HFFc6 (cell line): Measurements from ENCODE around the gene CHKB. TPM values are rescaled to one million over a fixed set of nuclear protein-coding genes. Genes with fewer than 3 reads are reported as not detected.

ENCODE experiments used
- DNase-seq: peaks from one replicate; pipeline ENCODE4 v3.0.0-alpha.2; 2018
- H3K27ac Mint-ChIP-seq: 2 replicates; pipeline ENCODE4 v1.8.0; 2020; ENCODE audit warnings: mild to moderate bottlenecking, mixed read lengths
- H3K27me3 Mint-ChIP-seq: 2 replicates; pipeline ENCODE4 v1.8.0; 2021; ENCODE audit warnings: mild to moderate bottlenecking, moderate library complexity, mixed read lengths; ENCODE audit not compliant: insufficient read depth
- H3K36me3 Mint-ChIP-seq: 2 replicates; pipeline ENCODE4 v1.8.0; 2021; ENCODE audit warnings: low read depth, mixed read lengths
- H3K4me1 Mint-ChIP-seq: 2 replicates; pipeline ENCODE4 v1.8.0; 2020; ENCODE audit warnings: low read depth, mixed read lengths
- H3K4me3 Mint-ChIP-seq: 2 replicates; pipeline ENCODE4 v1.8.0; 2020; ENCODE audit warnings: mild to moderate bottlenecking, moderate library complexity, mixed read lengths
- H3K9me3 Mint-ChIP-seq: 2 replicates; pipeline ENCODE4 v1.8.0; 2020; ENCODE audit warnings: mild to moderate bottlenecking, mixed read lengths
- total RNA-seq, 6 experiments: library from RNA; stranded (reverse); fragmentation: NEBNext Ultra II Directional; extraction: Animal tissue kit (Norgen Biotek cat#: 25700); gene quantifications; 2 replicates in 1 of 6; 3 replicates in 5 of 6; pipeline ENCODE4 v1.2.3, GENCODE V29; 2021
- TF ChIP-seq, protein P1 (sequence below): fragments of 200-600 bp; sonication (generic); IDR thresholded peaks from 2 replicates; pipeline ENCODE4 v1.5.0; 2021; ENCODE audit warnings: antibody characterized with exemption, mild to moderate bottlenecking

The CHKB gene
- total RNA-seq, 6 experiments from 2014 or later: 21.1 to 26.2 (median 25.2) TPM

DNA sequence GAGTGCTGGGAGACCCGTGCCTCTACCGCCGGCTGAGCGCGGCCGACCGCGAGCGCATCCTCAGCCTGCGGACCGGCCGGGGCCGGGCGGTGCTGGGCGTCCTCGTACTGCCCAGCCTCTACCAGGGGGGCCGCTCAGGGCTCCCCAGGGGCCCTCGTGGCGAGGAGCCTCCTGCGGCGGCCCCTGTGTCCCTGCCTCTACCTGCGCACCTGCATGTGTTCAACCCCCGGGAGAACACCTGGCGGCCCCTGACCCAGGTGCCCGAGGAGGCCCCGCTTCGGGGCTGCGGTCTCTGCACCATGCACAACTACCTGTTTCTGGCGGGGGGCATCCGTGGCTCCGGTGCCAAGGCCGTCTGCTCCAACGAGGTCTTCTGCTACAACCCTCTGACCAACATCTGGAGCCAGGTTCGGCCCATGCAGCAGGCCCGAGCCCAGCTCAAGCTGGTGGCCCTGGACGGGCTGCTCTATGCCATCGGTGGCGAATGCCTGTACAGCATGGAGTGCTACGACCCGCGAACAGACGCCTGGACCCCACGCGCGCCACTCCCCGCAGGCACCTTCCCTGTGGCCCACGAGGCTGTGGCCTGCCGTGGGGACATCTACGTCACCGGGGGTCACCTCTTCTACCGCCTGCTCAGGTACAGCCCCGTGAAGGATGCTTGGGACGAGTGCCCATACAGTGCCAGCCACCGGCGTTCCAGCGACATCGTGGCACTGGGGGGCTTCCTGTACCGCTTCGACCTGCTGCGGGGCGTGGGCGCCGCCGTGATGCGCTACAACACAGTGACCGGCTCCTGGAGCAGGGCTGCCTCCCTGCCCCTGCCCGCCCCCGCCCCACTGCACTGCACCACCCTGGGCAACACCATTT is 33.5 kb downstream of the CHKB start:
- Mint-ChIP-seq H3K36me3 (no peaks in the 10 kb centered on the region), H3K4me3 (no peak overlapping the region), H3K4me1 (no peaks in the 10 kb centered on the region), H3K27me3 (peaks cover 44% of the 10 kb centered on the region), H3K9me3 (no peaks in the 10 kb centered on the region), H3K27ac (no peak overlapping the region)
- TF ChIP-seq, protein P1, sequence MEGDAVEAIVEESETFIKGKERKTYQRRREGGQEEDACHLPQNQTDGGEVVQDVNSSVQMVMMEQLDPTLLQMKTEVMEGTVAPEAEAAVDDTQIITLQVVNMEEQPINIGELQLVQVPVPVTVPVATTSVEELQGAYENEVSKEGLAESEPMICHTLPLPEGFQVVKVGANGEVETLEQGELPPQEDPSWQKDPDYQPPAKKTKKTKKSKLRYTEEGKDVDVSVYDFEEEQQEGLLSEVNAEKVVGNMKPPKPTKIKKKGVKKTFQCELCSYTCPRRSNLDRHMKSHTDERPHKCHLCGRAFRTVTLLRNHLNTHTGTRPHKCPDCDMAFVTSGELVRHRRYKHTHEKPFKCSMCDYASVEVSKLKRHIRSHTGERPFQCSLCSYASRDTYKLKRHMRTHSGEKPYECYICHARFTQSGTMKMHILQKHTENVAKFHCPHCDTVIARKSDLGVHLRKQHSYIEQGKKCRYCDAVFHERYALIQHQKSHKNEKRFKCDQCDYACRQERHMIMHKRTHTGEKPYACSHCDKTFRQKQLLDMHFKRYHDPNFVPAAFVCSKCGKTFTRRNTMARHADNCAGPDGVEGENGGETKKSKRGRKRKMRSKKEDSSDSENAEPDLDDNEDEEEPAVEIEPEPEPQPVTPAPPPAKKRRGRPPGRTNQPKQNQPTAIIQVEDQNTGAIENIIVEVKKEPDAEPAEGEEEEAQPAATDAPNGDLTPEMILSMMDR: no peak
- DNase-seq: no peak

DNA sequence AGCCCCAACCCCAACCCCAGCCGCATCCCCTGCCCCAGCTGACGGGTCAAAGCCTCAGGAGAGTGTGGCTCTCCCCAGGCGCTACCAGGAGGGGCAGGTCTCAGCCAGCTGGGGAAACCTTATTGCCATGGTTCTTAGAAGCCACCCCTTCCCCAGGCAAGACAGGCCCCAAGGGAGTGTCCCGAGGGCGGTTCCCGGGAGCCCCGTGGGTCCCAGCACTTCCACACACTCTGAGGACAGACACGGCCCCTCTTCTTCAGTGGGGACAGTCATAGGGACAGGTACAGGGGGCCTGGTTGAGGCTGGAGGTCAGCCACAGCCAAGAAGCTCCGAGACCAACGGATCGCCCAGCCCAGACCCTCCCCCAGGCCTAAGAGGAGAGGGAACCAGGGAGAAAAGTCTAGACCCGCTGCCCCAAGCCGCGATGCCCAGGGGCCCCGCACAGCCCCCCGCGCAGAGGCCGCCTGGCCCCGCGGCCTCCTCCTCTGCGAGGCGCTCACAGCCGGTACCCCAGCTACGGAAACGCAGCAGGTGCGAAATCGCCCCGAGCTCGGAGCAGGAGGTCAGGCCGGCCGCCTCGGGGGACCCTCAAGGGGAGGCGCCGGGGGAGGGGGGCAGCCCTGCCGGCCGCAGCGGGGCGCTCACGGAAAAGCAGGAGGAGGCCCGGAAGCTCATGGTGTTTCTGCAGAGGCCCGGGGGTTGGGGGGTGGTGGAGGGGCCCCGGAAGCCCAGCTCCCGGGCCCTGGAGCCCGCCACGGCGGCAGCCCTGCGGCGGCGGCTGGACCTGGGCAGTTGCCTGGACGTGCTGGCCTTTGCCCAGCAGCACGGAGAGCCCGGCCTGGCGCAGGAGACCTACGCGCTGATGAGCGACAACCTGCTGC is 34.4 kb downstream of the CHKB start:
- no peaks in the 10 kb centered on the region for H3K4me1 Mint-ChIP-seq
- TF ChIP-seq, protein P1: no peak
- no peak for DNase-seq
- no peaks in the 10 kb centered on the region for H3K36me3 Mint-ChIP-seq
- H3K27me3 Mint-ChIP-seq: peaks cover 45% of the 10 kb centered on the region
- H3K27ac Mint-ChIP-seq: no peak overlapping the region
- H3K9me3 Mint-ChIP-seq: no peaks in the 10 kb centered on the region
- H3K4me3 Mint-ChIP-seq: no peak overlapping the region

DNA sequence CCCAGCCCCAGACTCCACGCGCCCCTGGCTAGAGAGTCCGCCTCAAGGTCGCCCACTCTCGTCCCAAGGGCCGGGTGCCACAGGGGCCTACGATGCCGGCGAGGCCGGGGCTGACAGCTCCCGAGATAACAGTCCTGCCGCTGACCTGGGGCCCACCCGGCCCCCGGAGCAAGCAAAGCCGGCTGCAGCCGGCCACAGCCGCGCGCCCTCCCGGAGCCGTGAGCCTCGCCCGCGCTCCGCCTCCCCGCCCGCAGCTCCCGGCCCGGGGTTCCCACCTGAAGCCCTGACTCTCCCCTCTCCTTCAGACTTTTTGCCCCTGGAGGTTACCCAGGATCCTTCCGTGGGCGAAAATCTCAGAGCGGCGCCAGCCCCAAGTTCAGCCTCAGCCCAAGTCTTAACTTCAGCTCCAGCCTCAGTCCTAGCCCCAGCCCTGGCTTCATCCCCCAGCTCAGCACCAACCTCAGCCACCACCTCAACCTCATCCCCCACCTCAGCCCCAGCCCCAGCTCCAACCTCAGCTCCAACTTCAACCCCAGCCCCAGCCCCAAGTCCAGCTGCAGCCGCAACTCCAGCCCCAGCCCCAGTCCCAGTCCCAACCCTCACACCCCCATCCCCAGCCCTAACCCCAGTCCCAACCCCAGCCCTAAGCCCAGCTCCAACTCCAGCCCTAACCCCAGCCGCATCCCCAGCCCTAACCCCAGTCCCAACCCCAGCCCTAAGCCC is 35.2 kb downstream of the CHKB start:
- H3K4me1 Mint-ChIP-seq: peaks cover 3% of the 10 kb centered on the region
- DNase-seq: no peak
- no peak overlapping the region for H3K27ac Mint-ChIP-seq
- H3K9me3 Mint-ChIP-seq: no peaks in the 10 kb centered on the region
- TF ChIP-seq, protein P1: no peak
- H3K4me3 Mint-ChIP-seq: no peak overlapping the region
- H3K36me3 Mint-ChIP-seq: no peaks in the 10 kb centered on the region
- H3K27me3 Mint-ChIP-seq: peaks cover 46% of the 10 kb centered on the region

DNA sequence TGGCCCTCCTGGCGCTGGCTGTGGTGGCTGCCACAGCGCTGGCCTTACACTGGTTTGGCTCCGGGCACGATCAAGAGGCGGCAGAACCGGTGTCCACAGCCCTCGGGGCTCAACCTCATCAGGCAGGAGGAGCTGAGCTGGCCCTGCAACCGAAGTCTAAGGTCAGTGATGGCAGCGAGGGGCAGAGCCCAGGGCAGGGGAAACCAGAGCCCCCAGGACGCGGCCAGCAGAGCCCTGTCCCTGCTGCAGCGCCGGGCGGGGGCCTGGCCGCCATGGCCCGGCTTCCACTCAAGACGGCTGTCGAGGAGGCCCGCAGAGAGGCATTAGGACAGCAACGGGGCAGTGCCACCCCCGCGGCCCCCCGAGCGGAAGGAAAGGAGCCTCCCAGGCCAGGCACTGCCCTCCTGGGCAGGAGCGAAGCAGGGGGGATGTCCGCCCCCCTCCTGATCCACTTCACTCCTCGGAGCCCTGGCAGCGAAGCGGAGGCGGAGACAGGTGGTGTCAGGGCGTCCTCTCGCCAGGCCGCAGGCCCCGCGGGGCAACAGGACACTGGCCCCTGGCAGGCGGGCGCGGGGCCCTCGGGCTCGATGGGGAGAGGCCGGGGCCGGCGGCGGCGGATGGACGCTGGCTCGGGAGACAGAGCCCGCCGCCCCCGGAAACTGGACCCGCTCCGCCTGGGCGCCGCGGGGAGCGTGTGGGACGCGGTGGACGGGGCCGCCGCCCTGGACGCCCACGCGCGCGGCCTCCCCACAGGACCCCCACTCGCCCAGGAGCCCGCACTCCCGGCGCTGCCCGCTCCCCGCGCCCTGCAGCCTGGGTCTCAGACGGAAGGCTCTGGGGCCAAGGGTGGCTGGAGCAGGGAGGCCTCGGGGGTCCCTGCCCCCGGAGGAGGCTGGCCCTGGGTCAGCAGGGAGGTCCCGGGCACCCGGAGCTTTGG is 36.1 kb downstream of the CHKB start:
- no peaks in the 10 kb centered on the region for H3K36me3 Mint-ChIP-seq
- no peaks in the 10 kb centered on the region for H3K9me3 Mint-ChIP-seq
- H3K4me3 Mint-ChIP-seq: no peak overlapping the region
- H3K27me3 Mint-ChIP-seq: peaks cover 44% of the 10 kb centered on the region
- H3K4me1 Mint-ChIP-seq: peaks cover 11% of the 10 kb centered on the region
- no peak for DNase-seq
- TF ChIP-seq, protein P1: no peak
- H3K27ac Mint-ChIP-seq: no peak overlapping the region
